ENCODE measurements around the gene NR1I3.
A peak's percentile ranks its signal among the peaks of the same experiment; 100 is the strongest.

NR1I3 gene

GRCh38 chr1:161218301-161219077, 19.5 kb downstream of the NR1I3 start:
- no peak for DNase-seq (ENCODE audit: low spot score)

DNA sequence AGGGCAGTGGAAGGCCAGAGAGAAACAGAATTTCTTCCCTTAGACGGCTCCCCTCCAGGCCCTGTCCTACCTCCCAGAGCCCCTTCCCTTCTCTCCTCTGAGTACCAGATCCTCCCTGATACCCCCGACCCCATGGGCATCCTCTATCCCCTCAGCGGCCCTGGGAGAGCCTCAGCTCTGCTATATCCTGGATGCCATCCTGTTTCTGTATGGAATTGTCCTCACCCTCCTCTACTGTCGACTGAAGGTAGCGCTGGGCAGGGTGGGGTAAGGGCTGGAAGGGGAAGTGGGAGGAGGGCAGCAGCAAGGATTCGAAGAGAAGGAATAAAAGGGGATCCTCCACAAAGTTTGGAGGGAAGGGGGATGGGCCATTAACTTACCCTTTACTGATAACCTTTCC, 20.2 kb downstream of the NR1I3 start:
- no peak for DNase-seq (ENCODE audit: low spot score)

- peak; percentile 24 for DNase-seq (ENCODE audit: low spot score)
Measured at GRCh38 chr1:161216945-161217712, 20.9 kb downstream of the NR1I3 start.

- no peak for DNase-seq (ENCODE audit: low spot score)
Measured at GRCh38 chr1:161215076-161215475, 22.9 kb downstream of the NR1I3 start, which contains the start of gene FCER1G. TSS of gene FCER1G (plus strand) at chr1:161215295. CDS start at chr1:161215322, 27 bp downstream.

GRCh38 chr1:161214369-161214768, 23.6 kb downstream of the NR1I3 start:
- DNase-seq (ENCODE audit: low spot score), result no peak

GRCh38 chr1:161209790-161210409, 28.1 kb downstream of the NR1I3 start:
- DNase-seq (ENCODE audit: low spot score), result peak; percentile 67

DNA sequence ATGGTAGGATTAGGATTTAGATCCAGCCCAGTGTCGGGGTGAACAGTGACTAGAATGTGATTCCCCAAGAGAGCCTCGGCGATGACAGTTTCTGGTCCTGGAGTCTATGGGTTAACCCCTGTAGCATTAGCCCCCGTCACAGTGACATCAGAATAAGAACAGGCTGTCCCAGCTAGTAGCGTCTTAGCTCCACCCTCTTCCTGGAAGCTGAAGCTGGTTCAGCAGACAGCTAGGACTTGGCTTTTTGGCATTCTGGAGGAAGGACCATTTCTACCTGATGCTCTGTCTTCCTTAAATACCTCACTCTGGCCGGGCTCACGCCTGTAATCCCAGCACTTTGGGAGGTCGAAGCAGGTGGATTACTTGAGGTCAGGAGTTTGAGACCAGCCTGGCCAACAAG, 30.8 kb downstream of the NR1I3 start:
- DNase-seq (ENCODE audit: low spot score), result no peak

GRCh38 chr1:161206411-161207140, 31.4 kb downstream of the NR1I3 start:
- no peak for DNase-seq (ENCODE audit: low spot score)

DNA sequence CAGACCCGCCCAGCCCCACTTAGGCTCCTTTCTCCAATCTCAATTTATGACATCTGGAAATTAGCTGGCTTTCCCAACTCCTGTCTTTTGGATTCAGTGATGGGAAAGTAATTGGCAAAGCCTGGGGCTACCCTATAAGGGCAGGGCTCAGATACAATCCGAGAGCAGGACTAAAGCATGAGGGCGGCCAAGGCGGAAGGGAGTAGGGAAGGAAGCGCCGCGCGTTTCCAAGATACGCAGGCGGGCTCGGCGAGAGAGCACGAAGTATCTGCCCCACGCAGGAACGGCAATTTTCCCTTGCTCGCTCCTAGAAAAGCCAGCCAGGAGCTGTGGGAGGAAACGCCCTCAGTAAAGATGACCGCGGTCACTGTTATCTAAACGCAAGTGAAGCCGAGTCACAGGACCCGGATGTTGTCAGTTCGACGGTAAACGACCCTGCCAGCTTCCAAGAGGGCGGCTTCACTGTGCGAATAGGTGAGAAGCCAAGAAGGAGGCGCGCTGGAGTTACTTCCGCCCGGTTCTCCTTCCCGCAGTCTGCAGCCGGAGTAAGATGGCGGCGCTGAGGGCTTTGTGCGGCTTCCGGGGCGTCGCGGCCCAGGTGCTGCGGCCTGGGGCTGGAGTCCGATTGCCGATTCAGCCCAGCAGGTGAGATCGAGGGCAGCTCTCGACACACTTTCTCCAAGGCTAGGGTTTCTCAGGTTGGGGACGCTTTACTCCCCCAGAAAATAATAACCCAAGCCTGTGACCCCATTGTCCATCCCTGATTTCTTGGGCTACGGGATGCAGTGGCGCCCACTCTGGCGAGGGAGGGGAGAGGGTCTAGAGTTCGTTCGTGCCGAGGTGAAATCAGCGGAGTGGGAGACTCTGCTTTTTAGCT, 35.9 kb downstream of the NR1I3 start, which contains the start of gene NDUFS2:
Gene NDUFS2, plus strand, starts transcription at position 532 of the 877 bp plus-strand sequence. Its CDS starts 19 bp downstream, at position 551.
- DNase-seq (ENCODE audit: low spot score), result peak; percentile 98

- DNase-seq (ENCODE audit: low spot score), result no peak
Measured at GRCh38 chr1:161200992-161201835, 36.8 kb downstream of the NR1I3 start.

DNA sequence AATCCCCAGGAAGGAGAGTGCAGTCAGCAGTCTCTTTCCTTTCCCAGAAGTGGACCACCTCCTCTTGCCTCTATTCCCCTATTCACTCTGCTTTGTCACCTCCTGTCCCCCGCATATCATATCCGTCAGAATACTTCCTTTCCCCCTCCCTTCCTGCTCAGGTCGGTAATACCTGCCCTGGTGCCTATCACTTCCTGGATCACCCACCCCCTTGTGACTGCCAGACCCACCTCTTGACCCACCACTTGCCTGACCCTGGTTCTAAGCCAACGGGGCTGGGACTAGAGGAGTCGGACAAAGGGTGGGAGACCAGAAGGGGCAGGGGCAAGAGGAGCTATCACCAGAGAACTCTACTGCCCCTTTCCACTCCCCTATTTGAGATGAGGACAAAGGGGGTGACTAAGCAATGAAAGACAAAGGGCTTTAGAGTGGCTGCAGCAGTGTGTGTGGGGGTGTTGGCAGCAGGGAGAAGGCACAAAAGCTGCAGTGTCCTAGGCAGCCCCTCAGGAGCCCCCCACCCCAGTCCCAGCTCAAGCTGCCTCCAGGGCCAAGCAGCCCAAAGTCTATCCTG, 37.5 kb downstream of the NR1I3 start:
- DNase-seq (ENCODE audit: low spot score), result no peak

DNA sequence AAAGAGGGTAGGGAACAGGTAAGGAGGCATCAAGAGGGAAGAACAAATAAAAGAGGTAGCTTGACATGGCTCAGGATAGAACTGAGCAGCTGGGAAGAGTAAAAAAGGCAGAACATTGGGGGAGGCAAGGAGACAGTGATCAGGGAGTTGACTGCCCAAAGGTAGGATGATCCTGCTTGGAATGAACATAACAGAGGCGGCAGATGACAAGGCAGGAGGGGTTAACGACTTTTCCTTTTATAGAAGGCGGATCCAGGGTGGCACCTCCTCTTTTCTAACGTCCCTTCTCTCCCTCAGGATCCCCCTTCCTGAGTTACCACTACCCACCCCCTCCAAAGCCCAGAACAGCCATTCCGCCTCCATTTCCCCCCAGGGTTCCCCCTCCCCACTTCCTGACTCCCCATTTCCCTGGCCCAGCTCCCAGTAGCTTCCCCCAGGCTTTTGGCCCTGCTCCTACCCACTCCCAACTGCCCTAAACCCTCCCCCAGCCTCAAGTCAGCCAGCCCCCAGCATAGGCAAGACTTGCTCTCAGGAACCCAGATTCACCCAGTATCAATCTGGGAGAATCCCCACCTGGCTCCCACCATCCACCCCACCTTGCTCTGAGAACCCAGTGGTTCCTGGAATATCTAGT, 38.4 kb downstream of the NR1I3 start:
- no peak for DNase-seq (ENCODE audit: low spot score)

DNA sequence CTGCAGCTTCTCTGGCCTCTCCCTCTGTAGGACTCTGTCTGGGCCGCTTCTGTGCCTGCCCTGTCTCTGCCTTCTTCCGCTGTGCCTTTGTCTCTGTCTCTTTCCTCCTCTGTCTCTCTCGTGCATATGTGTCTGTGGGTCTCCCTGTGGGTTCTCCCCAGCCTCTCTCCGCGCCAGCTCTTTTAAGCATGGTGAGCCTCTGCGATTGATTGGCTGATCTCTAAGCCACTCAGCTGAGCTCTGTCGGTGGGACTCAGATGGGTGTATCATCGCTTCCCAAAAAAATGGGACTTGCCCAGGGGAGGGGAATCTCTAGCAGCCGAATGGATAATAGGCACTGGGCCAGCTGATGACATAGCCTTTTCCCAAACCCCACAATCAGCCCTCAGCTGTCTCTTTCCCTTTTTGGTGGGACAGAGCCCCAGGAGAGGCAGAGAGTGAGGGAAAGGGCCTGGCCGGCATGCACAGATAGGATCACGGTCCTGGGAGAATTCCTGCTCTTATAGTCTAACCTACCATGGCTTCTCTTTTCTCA, 39.0 kb downstream of the NR1I3 start, which contains the start of gene ADAMTS4:
Gene ADAMTS4, minus strand, starts transcription at position 158 of the 535 bp plus-strand sequence. CDS start 427 bp downstream, outside the sequence.
- DNase-seq (ENCODE audit: low spot score), result no peak

GRCh38 chr1:161198194-161198896, 39.7 kb downstream of the NR1I3 start:
- no peak for DNase-seq (ENCODE audit: low spot score)

GRCh38 chr1:161197560-161198193, 40.3 kb downstream of the NR1I3 start:
- no peak for DNase-seq (ENCODE audit: low spot score)

- DNase-seq (ENCODE audit: low spot score), result no peak
Measured at GRCh38 chr1:161196521-161197451, 41.2 kb downstream of the NR1I3 start.
